Measurements from ENCODE around the gene IZUMO1.
A peak's percentile ranks its signal among the peaks of the same experiment; 100 is the strongest.

Gene IZUMO1

DNA sequence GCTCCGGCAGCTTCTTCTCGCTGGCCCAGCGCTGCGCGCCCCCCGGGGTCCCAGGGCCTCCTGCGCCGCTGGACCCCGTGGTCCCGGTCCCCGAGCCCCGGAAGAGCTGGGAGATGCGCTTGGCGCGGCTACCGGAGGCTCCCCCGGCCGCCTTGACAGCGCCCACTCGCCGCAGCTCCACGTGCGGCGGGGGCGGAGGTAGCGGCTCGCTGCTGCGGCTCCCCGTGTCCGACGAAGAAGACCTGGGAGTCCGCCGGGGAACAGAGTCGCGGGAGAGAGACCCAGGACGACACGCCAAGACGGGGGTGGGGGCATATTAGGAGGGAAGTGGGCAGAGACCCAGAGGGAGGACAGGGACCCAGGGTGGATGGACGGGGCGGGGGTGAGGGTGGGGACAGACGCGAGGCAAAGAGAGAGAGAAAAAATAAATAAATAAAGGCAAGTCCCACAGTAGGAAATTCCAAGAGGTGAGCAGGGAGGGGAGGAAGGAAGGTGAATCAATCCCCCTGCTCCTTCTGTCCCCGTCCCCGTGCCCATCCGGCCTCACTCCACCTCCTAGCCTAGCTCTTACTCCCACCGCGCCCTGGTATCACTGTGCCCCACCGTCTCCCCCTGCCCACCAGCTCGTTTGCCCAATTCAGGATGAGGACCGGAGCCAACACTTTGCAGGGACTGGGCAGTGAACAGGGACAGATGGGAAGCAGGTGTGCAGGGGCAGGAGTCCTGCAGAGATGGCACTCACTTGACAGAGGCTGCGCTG, 7.1 kb downstream of the IZUMO1 start:
- TF ChIP-seq, protein P1, sequence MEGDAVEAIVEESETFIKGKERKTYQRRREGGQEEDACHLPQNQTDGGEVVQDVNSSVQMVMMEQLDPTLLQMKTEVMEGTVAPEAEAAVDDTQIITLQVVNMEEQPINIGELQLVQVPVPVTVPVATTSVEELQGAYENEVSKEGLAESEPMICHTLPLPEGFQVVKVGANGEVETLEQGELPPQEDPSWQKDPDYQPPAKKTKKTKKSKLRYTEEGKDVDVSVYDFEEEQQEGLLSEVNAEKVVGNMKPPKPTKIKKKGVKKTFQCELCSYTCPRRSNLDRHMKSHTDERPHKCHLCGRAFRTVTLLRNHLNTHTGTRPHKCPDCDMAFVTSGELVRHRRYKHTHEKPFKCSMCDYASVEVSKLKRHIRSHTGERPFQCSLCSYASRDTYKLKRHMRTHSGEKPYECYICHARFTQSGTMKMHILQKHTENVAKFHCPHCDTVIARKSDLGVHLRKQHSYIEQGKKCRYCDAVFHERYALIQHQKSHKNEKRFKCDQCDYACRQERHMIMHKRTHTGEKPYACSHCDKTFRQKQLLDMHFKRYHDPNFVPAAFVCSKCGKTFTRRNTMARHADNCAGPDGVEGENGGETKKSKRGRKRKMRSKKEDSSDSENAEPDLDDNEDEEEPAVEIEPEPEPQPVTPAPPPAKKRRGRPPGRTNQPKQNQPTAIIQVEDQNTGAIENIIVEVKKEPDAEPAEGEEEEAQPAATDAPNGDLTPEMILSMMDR (IDR thresholded peaks at IDR 0.05; ENCODE audit: borderline replicate concordance, insufficient read depth, low read depth, low read length), result no peak
- peak overlapping the region; percentile 31 for H3K4me3 ChIP-seq (ENCODE audit: low read depth, low read length)

DNA sequence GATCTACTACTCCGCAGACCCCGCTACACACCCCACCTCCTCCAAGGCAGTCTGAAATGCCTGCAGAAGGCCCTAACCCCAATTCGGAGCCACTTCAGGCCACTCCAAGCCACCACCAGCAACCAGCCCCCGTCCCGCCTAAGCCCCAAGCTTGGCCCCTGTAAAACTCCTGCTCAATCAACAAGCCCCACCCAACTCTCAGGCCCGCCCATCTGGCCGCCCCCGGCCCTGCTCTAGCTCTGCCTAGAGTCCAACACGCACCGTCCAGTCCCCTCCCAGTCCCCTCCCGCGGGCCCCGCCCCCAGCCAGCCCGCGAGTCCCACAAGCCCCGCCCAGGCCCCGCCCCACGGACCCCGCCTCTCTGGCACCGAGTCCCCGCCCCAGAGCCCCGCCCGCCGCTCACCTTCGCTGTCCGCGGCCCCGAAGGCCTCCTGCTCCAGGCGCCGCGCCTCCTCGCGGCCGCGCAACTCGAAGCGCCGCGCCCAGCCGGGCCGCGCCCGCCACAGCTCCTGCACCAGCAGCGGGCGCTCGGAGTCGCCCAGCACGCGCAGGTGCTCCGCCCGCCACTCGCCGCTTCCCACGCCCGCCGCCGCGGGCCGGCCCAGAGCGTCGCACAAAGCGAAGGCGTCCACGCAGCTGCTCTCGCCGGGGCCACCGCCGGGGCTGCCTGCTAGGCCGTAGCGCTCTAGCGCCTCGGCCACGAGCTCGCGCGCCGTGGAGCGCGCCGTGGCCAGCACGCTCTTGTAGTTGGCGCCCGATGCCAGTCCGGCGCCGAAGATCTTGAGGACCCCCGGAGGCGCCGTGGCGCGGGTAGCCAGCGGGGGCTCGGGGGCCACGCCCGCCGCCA, 7.9 kb downstream of the IZUMO1 start:
- peak overlapping the region; percentile 31 for H3K4me3 ChIP-seq (ENCODE audit: low read depth, low read length)
- TF ChIP-seq, protein P1 (IDR thresholded peaks at IDR 0.05; ENCODE audit: borderline replicate concordance, insufficient read depth, low read depth, low read length), result peak; percentile 41; the same call in 1 of the 2 replicates

DNA sequence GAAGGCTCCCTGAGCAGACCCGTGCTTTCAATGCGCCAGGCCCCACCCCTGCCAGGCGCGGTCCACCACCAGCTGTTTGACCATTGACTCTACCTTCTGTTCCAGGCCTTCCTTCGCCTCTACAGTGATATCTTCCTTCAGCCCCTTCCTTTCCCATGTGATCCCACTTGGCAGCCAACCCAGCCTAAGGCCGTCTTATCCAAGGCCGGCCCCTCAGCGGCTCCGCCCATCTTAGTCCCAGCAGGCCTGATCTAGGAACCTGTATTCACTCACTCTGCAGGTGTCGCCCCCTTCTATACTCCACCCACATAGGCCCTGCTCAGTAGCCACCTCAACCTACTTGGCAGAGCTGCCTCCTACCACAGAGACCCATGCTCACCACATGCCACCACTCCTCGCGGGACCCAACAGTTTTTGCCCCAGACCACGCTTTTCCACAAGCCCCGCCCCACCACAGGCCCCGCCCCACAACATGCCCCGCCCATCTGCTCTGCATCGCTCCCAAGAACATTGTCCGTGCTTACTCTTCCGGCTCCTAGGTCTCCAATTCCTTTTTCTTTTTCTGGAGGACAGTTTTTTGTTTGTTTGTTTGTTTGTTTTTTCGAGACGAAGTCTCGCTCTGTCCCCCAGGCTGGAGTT, 9.2 kb downstream of the IZUMO1 start:
- no peak overlapping the region for H3K4me3 ChIP-seq (ENCODE audit: low read depth, low read length)
- TF ChIP-seq, protein P1 (IDR thresholded peaks at IDR 0.05; ENCODE audit: borderline replicate concordance, insufficient read depth, low read depth, low read length), result no peak

DNA sequence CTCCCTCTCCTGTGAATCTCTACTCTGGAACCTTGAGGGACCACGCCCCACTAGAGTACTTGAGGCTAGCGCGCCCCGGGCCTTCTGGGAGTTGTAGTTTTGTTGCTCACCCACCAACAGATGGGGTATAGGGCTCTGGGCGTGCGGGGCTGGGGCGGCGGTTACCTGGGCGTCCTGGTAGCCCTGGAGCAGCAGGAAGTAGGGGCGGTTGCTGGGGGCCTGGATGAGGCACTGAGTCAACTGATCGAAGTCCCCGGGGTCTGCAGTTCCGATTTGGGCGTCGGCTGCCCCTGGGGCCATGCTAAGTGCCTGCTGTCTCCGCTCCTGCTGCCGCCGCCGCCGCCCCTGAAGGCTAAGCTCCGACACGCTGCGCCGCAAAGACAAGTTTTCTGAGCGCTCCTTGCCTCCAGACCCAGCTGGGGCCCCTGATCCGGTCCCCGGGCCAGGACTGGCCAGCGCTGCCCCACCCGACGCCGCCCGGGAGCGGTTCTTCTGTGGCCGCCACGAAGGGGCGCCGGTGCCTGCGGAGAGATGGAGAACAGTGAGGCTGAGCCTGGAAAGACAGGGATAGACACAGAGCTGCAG, 11.6 kb downstream of the IZUMO1 start:
- TF ChIP-seq, protein P1 (IDR thresholded peaks at IDR 0.05; ENCODE audit: borderline replicate concordance, insufficient read depth, low read depth, low read length), result no peak

DNA sequence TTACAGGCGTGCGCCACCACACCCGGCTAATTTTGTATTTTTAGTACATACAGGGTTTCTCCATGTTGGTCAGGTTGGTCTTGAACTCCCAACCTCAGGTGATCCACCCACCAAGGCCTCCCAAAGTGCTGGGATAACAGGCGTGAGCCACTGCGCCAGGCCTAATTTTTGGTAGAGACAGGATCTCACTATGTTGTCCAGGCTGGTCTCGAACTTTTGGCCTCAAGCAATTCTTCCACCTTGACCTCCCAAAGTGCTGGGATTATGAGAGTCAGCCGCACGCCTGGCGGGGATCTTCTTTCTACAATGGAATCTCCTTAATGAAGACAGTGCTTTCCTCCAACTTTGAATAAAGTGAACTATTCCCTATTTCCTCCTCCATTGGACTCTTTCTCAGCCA, 12.1 kb downstream of the IZUMO1 start:
- TF ChIP-seq, protein P1 (IDR thresholded peaks at IDR 0.05; ENCODE audit: borderline replicate concordance, insufficient read depth, low read depth, low read length), result no peak
- H3K4me3 ChIP-seq (ENCODE audit: low read depth, low read length), result no peak overlapping the region

More for the DNA sequence above, 11.6 kb downstream of the IZUMO1 start:
- H3K4me3 ChIP-seq (ENCODE audit: low read depth, low read length), result no peak overlapping the region

DNA sequence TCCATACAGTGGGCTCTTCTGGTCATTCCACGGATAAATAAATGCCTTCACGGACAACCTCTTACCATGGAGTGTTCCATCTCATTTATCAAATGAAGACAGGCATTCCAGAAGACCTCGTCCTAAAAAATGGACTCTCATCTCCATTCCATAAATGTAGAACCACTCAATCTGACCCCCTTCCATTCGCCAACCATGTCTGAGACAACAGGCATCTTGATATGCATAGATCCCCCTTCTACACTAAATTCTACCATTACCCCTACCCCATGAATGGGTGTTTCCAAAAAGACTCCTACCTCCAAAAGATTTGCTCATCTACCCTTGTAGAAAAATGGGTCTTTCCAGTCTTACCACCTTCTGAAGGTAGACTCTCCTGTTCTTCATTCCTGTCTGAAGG, 15.3 kb downstream of the IZUMO1 start:
- no peak overlapping the region for H3K4me3 ChIP-seq (ENCODE audit: low read depth, low read length)
- TF ChIP-seq, protein P1 (IDR thresholded peaks at IDR 0.05; ENCODE audit: borderline replicate concordance, insufficient read depth, low read depth, low read length), result no peak

Measured in GM12875 (cell line).